NCI-H526 (cell line): ENCODE measurements around the gene TXNDC17.
"Not testable (repeated sequence)": the region's sequence is repeated elsewhere in the genome, so short reads cannot be mapped to it uniquely, and the experiment has no call there.

Source experiments
- DNase-seq, 2 experiments: peaks; one replicate each; lab custom pipeline; 2025; lab: John Stamatoyannopoulos, UW

TXNDC17 gene

GRCh38 chr17:6640536-6641246 lies at the start of gene TXNDC17, which contains the start of gene KIAA0753:
Gene TXNDC17, plus strand, starts transcription at chr17:6641060. Its CDS starts 23 bp downstream, at chr17:6641083.
Gene KIAA0753, minus strand, starts transcription at chr17:6640711. Its CDS starts 5,608 bp downstream, at chr17:6635103.
- DNase-seq = peak; percentile 52 to 85

- DNase-seq = no peak
These were observed 49.2 kb upstream of the TXNDC17 start for GRCh38 chr17:6591599-6592158.

- no peak for DNase-seq
These were observed 48.7 kb upstream of the TXNDC17 start for GRCh38 chr17:6592173-6592572.

GRCh38 chr17:6593371-6593770 lies 47.5 kb upstream of the TXNDC17 start:
- not testable (repeated sequence) for DNase-seq

- no peak for DNase-seq
These were observed 44.8 kb upstream of the TXNDC17 start for GRCh38 chr17:6596081-6596480.

- DNase-seq = no peak
These were observed 44.3 kb upstream of the TXNDC17 start for GRCh38 chr17:6596511-6596910.

GRCh38 chr17:6596941-6597340 lies 43.9 kb upstream of the TXNDC17 start:
- DNase-seq = peak; percentile 11 to 42

GRCh38 chr17:6597727-6598126 lies 43.1 kb upstream of the TXNDC17 start:
- DNase-seq = peak; percentile 45 to 52

- no peak for DNase-seq
These were observed 41.5 kb upstream of the TXNDC17 start for GRCh38 chr17:6599364-6599763.

- DNase-seq = no peak
These were observed 38.7 kb upstream of the TXNDC17 start for GRCh38 chr17:6602141-6602540.

GRCh38 chr17:6603744-6604325 lies 37.0 kb upstream of the TXNDC17 start:
- no peak for DNase-seq

GRCh38 chr17:6605142-6605541 lies 35.7 kb upstream of the TXNDC17 start:
- no peak for DNase-seq

GRCh38 chr17:6608321-6608720 lies 32.5 kb upstream of the TXNDC17 start:
- DNase-seq = no peak

- no peak for DNase-seq
These were observed 30.8 kb upstream of the TXNDC17 start for GRCh38 chr17:6610011-6610410.

- DNase-seq = no peak
These were observed 29.6 kb upstream of the TXNDC17 start for GRCh38 chr17:6611231-6611630.

- no peak for DNase-seq
These were observed 16.9 kb upstream of the TXNDC17 start for GRCh38 chr17:6623941-6624340.

GRCh38 chr17:6626616-6627015 lies 14.2 kb upstream of the TXNDC17 start:
- no peak for DNase-seq

GRCh38 chr17:6627019-6627418 lies 13.8 kb upstream of the TXNDC17 start:
- DNase-seq = no peak

- no peak for DNase-seq
These were observed 10.5 kb upstream of the TXNDC17 start for GRCh38 chr17:6630390-6630789.

- no peak for DNase-seq
These were observed 8.3 kb upstream of the TXNDC17 start for GRCh38 chr17:6632530-6632929.

GRCh38 chr17:6633263-6633662 lies 7.6 kb upstream of the TXNDC17 start:
- no peak for DNase-seq

- no peak for DNase-seq
These were observed 4.8 kb upstream of the TXNDC17 start for GRCh38 chr17:6636105-6636504.
